Thoracic aorta (tissue), 2 donors: Measurements from ENCODE around the gene BMPR1A. TPM values are rescaled to one million over a fixed set of nuclear protein-coding genes. Genes with fewer than 3 reads are reported as not detected.

ENCODE experiments used
- ATAC-seq: fragments of 150-250 bp; one replicate; pipeline ENCODE4 v1.8.0; 2017; ENCODE audit warnings: low read depth; ENCODE audit not compliant: insufficient number of reproducible peaks, low FRiP score
- DNase-seq: peaks from one replicate; pipeline ENCODE4 v3.0.0-alpha.2; 2020; ENCODE audit warnings: low spot score
- H3K27ac ChIP-seq, 2 donors: fragments of 200-600 bp; sonication (generic); 1 replicate in 1 of 2; 2 replicates in 1 of 2; pipeline ENCODE4 v1.5.1; 2016; ENCODE audit warnings: mild to moderate bottlenecking in 2 of 2, moderate library complexity in 2 of 2
- H3K27me3 ChIP-seq: fragments of 200-600 bp; sonication (generic); replicated peaks from 2 replicates; pipeline ENCODE4 v1.6.0; 2016; ENCODE audit warnings: mild to moderate bottlenecking; ENCODE audit not compliant: insufficient read depth
- H3K36me3 ChIP-seq: fragments of 200-600 bp; sonication (generic); one replicate; pipeline ENCODE4 v1.5.1; 2016
- H3K4me1 ChIP-seq, 2 donors: fragments of 200-600 bp; sonication (generic); 1 replicate in 1 of 2; 2 replicates in 1 of 2; pipeline versions ENCODE4 v1.5.1 to v1.6.0; 2016; ENCODE audit warnings: low read depth in 2 of 2, mild to moderate bottlenecking in 1 of 2; ENCODE audit not compliant: control insufficient read depth in 1 of 2
- H3K4me3 ChIP-seq: fragments of 200-600 bp; sonication (generic); 2 replicates; pipeline ENCODE4 v1.5.1; 2016; ENCODE audit warnings: mild to moderate bottlenecking
- H3K9me3 ChIP-seq: fragments of 200-600 bp; sonication (generic); 2 replicates; pipeline ENCODE4 v1.5.1; 2016
- CTCF ChIP-seq: fragments of 200-600 bp; sonication (generic); IDR thresholded peaks from one replicate; pipeline ENCODE4 v1.5.1; 2019; ENCODE audit warnings: antibody characterized with exemption
- total RNA-seq, 2 donors: library from RNA; depleted of rRNA; stranded (reverse); fragments of >200 nt; gene quantifications; one replicate each; pipeline versions ENCODE4 v1.1.0 to v1.2.3, GENCODE V29; 2016

The BMPR1A gene
- total RNA-seq, 2 donors from 2014 or later, result 69.0 to 130 TPM

DNA sequence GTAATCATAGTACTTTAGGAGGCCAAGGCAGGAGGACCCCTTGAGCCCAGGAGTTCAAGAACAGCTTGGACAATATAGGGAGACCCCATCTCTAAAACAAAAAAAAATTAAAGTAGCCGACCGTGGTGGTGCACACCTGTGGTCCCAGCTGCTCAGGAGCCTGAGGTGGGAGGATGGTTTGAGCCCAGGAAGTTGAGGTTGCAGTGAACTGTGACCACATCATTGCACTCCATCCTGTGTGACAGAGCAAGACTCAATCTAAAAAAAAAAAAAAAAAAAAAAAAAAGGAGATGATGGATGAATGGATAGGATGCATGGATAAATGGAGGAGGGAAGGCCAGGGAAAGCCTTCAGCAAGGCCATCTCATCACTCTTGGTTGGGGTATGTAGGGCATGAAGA lies 33.4 kb upstream of the BMPR1A start:
- Histone ChIP-seq H3K27ac (no peak overlapping the region), H3K27me3 (no peaks in the 10 kb centered on the region), H3K36me3 (peaks cover 37% of the 10 kb centered on the region), H3K9me3 (no peaks in the 10 kb centered on the region), H3K4me3 (no peak overlapping the region), H3K4me1 (no peaks in the 10 kb centered on the region)
- no peak for DNase-seq
- ATAC-seq, result no peak
- no peak for TF ChIP-seq CTCF

- TF ChIP-seq CTCF, result no peak
- no peak overlapping the region for H3K27ac ChIP-seq
- no peaks in the 10 kb centered on the region for H3K9me3 ChIP-seq
- no peaks in the 10 kb centered on the region for H3K4me1 ChIP-seq
- no peak for DNase-seq
- H3K36me3 ChIP-seq, result peaks cover 37% of the 10 kb centered on the region
- no peak overlapping the region for H3K4me3 ChIP-seq
- no peaks in the 10 kb centered on the region for H3K27me3 ChIP-seq
- ATAC-seq, result no peak
These were observed 32.0 kb upstream of the BMPR1A start for GRCh38 chr10:86724445-86724844.

DNA sequence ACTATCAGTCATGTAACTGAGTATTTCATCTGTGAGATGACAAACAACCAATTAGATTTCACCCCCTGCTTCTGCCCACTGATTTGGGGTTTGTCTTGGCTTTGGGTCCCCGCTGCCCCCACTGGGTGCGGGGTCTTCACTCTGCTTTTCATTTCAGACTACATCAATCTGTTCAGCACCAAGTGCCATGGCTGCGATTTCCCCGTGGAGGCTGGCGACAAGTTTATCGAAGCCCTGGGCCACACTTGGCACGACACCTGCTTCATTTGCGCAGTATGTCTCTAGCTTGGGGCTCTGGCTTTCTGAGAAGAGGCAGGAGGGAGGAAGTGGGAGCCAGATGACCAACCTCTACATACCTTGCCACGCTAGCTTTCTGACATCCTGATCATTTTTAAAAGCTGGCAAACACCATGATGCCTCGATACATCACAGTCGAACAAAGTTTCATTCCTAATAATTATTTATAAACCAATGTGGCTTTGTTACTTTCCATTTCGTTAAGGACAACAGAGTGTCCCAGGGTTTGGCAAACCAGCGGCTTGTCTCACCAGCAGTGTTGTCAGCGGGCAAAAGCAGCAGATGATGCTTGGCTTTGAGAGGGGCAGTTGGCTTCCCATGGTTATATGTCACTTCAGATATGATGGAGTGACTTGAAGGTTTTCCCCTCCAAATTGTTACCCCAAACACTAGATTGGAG lies 30.3 kb upstream of the BMPR1A start:
- H3K27ac ChIP-seq, result peak overlapping the region in 1 of 2 donors; percentile 6
- ATAC-seq, result no peak
- H3K4me3 ChIP-seq, result no peak overlapping the region
- peaks cover 37% of the 10 kb centered on the region for H3K36me3 ChIP-seq
- no peak for DNase-seq
- no peaks in the 10 kb centered on the region for H3K9me3 ChIP-seq
- H3K4me1 ChIP-seq, result peaks cover 0 to 14% of the 10 kb centered on the region in 2 donors
- no peak for TF ChIP-seq CTCF
- no peaks in the 10 kb centered on the region for H3K27me3 ChIP-seq

GRCh38 chr10:86726677-86726999 lies 29.8 kb upstream of the BMPR1A start:
- TF ChIP-seq CTCF, result no peak
- no peaks in the 10 kb centered on the region for H3K9me3 ChIP-seq
- H3K36me3 ChIP-seq, result peaks cover 37% of the 10 kb centered on the region
- no peak for ATAC-seq
- H3K27me3 ChIP-seq, result no peaks in the 10 kb centered on the region
- no peak overlapping the region for H3K4me3 ChIP-seq
- DNase-seq, result no peak
- peaks cover 3 to 19% of the 10 kb centered on the region in 2 donors for H3K4me1 ChIP-seq
- H3K27ac ChIP-seq, result peak overlapping the region in 1 of 2 donors; percentile 6

- H3K4me1 ChIP-seq, result peaks cover 11 to 27% of the 10 kb centered on the region in 2 donors
- H3K9me3 ChIP-seq, result no peaks in the 10 kb centered on the region
- ATAC-seq (no peak), DNase-seq (no peak)
- no peaks in the 10 kb centered on the region for H3K27me3 ChIP-seq
- H3K36me3 ChIP-seq, result peaks cover 37% of the 10 kb centered on the region
- H3K4me3 ChIP-seq, result no peak overlapping the region
- H3K27ac ChIP-seq, result no peak overlapping the region
- TF ChIP-seq CTCF, result no peak
These were observed 28.9 kb upstream of the BMPR1A start for GRCh38 chr10:86727470-86727869.
